BJ (cell line): ENCODE data around the gene WWOX. TPM values are rescaled to one million over a fixed set of nuclear protein-coding genes. Genes with fewer than 3 reads are reported as not detected.

Experiments
- CTCF ChIA-PET: fragments of 350-600 bp; formaldehyde crosslinking; extraction: SDS; loops from one replicate; lab custom pipeline; 2021; ENCODE audit warnings: antibody characterized with exemption, inconsistent platforms; lab: Yijun Ruan, JAX
- POLR2A ChIA-PET: fragments of 300-600 bp; sonication (Branson Sonifier 250); formaldehyde crosslinking; extraction: SDS; loops from one replicate; lab custom pipeline; 2021; ENCODE audit warnings: antibody characterized with exemption; lab: Charles Lee
- DNase-seq: peaks from one replicate; pipeline ENCODE4 v3.0.0-alpha.2; 2011; ENCODE audit warnings: low read depth
- H3K27me3 ChIP-seq: 2 replicates; pipeline ENCODE4 v1.6.0; 2011; ENCODE audit warnings: low read length; ENCODE audit not compliant: control insufficient read depth, insufficient read depth
- H3K36me3 ChIP-seq: 2 replicates; pipeline ENCODE4 v1.5.1; 2011; ENCODE audit warnings: low read length; ENCODE audit not compliant: control insufficient read depth, insufficient read depth
- H3K4me3 ChIP-seq: 2 replicates; pipeline ENCODE4 v1.5.1; 2011; ENCODE audit warnings: low read depth, mild to moderate bottlenecking, control low read depth, low read length
- CTCF ChIP-seq: IDR thresholded peaks from 2 replicates; pipeline ENCODE4 v1.5.1; 2011; ENCODE audit warnings: low read depth, mild to moderate bottlenecking, control low read depth, inconsistent platforms, low read length, moderate library complexity; ENCODE audit not compliant: insufficient read depth
- polyA plus RNA-seq: library from polyadenylated mRNA; depleted of rRNA; stranded (reverse); fragments of >200 nt; gene quantifications from 2 replicates; pipeline ENCODE4 v1.2.3, GENCODE V29; 2011

The WWOX gene
- polyA plus RNA-seq, 1 experiment: 3.1 TPM

GRCh38 chr16:78645657-78646056 is 546.2 kb downstream of the WWOX start:
- H3K27me3 ChIP-seq: no peaks in the 10 kb centered on the region
- DNase-seq: no peak
- no peaks in the 10 kb centered on the region for H3K36me3 ChIP-seq
- POLR2A ChIA-PET: no interaction called here
- CTCF ChIA-PET: no interaction called here
- TF ChIP-seq CTCF: no peak
- no peak overlapping the region for H3K4me3 ChIP-seq

- TF ChIP-seq CTCF: no peak
- no peak for DNase-seq
- H3K27me3 ChIP-seq: no peaks in the 10 kb centered on the region
- no peak overlapping the region for H3K4me3 ChIP-seq
- H3K36me3 ChIP-seq: no peaks in the 10 kb centered on the region
- CTCF ChIA-PET: no interaction called here
- POLR2A ChIA-PET: no interaction called here
These were observed 547.6 kb downstream of the WWOX start for GRCh38 chr16:78647019-78647418.

- H3K36me3 ChIP-seq: no peaks in the 10 kb centered on the region
- CTCF ChIA-PET: no interaction called here
- H3K4me3 ChIP-seq: no peak overlapping the region
- no peak for DNase-seq
- no peak for TF ChIP-seq CTCF
- POLR2A ChIA-PET: no interaction called here
- no peaks in the 10 kb centered on the region for H3K27me3 ChIP-seq
These were observed 548.0 kb downstream of the WWOX start for GRCh38 chr16:78647491-78647890.

- no peak for DNase-seq
- POLR2A ChIA-PET: no interaction called here
- Histone ChIP-seq H3K27me3 (no peaks in the 10 kb centered on the region), H3K4me3 (no peak overlapping the region), H3K36me3 (no peaks in the 10 kb centered on the region)
- CTCF ChIA-PET: no interaction called here
- TF ChIP-seq CTCF: no peak
These were observed 549.1 kb downstream of the WWOX start for GRCh38 chr16:78648517-78648916.

- CTCF ChIA-PET: no interaction called here
- no peak for DNase-seq
These were observed 551.1 kb downstream of the WWOX start for GRCh38 chr16:78650339-78651074.

More at GRCh38 chr16:78650339-78651074, 551.1 kb downstream of the WWOX start:
- POLR2A ChIA-PET: no interaction called here
- no peak overlapping the region for H3K4me3 ChIP-seq
- no peaks in the 10 kb centered on the region for H3K27me3 ChIP-seq
- TF ChIP-seq CTCF: no peak
- no peaks in the 10 kb centered on the region for H3K36me3 ChIP-seq
